Panc1 (cell line): ENCODE data around the gene AGRP.

ENCODE experiments used
- TCF7L2 ChIP-seq: IDR thresholded peaks from 2 replicates; pipeline ENCODE4 v1.6.1; 2011; ENCODE audit warnings: mild to moderate bottlenecking, low read depth, low read length, inconsistent platforms
- TF ChIP-seq, protein P1 (sequence below): fragments of 450-650 bp; IDR thresholded peaks from 2 replicates; pipeline ENCODE4 v1.5.1; 2017; ENCODE audit warnings: mild to moderate bottlenecking

DNA sequence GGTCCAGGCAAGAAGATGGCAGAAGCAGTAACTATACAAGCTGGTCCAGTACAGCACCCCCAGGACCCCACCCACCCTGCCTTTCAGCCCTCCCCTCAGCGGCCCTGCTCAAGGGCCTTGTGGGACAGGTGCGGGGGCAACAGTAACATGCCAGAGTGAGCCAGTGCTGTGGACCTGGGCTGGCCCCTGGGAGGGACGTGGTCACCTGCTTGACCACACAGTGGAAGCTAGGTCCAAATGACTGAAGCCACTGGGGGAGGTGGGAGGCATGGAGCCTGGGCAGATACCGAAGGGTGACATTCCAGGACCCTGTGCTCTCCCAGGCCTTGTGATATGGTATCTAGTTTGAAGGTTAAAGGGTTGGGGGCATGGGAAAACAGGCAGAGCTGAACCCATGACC lies 19.7 kb downstream of the AGRP start:
- no peak for TF ChIP-seq TCF7L2
- TF ChIP-seq, protein P1, sequence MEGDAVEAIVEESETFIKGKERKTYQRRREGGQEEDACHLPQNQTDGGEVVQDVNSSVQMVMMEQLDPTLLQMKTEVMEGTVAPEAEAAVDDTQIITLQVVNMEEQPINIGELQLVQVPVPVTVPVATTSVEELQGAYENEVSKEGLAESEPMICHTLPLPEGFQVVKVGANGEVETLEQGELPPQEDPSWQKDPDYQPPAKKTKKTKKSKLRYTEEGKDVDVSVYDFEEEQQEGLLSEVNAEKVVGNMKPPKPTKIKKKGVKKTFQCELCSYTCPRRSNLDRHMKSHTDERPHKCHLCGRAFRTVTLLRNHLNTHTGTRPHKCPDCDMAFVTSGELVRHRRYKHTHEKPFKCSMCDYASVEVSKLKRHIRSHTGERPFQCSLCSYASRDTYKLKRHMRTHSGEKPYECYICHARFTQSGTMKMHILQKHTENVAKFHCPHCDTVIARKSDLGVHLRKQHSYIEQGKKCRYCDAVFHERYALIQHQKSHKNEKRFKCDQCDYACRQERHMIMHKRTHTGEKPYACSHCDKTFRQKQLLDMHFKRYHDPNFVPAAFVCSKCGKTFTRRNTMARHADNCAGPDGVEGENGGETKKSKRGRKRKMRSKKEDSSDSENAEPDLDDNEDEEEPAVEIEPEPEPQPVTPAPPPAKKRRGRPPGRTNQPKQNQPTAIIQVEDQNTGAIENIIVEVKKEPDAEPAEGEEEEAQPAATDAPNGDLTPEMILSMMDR, result no peak
